ENCODE data around the gene KANSL2.

KANSL2 gene

DNA sequence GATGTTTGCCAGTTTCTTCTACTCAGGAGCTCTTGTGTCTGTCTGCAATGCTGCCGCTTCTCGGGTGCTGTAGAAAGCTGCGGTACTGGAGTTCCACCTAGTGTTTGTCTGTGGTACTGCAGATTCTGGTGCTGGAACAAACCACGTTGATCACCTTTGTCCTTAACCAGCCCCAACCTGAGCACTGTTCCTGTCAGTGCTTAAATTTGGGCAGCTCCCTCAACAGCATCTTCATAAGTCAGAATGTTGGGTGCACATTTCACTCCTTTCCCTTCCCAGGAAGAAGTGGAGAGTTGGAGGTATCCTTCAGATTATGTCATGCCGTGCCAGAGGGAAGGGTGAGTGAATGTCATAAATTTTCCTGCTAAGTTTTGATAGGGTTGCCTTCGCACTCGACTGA lies 63.5 kb downstream of the KANSL2 start:
- TF ChIP-seq, protein P1, sequence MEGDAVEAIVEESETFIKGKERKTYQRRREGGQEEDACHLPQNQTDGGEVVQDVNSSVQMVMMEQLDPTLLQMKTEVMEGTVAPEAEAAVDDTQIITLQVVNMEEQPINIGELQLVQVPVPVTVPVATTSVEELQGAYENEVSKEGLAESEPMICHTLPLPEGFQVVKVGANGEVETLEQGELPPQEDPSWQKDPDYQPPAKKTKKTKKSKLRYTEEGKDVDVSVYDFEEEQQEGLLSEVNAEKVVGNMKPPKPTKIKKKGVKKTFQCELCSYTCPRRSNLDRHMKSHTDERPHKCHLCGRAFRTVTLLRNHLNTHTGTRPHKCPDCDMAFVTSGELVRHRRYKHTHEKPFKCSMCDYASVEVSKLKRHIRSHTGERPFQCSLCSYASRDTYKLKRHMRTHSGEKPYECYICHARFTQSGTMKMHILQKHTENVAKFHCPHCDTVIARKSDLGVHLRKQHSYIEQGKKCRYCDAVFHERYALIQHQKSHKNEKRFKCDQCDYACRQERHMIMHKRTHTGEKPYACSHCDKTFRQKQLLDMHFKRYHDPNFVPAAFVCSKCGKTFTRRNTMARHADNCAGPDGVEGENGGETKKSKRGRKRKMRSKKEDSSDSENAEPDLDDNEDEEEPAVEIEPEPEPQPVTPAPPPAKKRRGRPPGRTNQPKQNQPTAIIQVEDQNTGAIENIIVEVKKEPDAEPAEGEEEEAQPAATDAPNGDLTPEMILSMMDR (IDR thresholded peaks at IDR 0.05; ENCODE audit: low read depth, low read length) = peak; percentile 99
- peak; percentile 23 for DNase-seq (ENCODE audit: extremely low read depth, low read depth)

GRCh38 chr12:48615681-48616080 lies 66.4 kb downstream of the KANSL2 start:
- no peak for DNase-seq (ENCODE audit: extremely low read depth, low read depth)
- TF ChIP-seq, protein P1 (IDR thresholded peaks at IDR 0.05; ENCODE audit: low read depth, low read length) = no peak

DNA sequence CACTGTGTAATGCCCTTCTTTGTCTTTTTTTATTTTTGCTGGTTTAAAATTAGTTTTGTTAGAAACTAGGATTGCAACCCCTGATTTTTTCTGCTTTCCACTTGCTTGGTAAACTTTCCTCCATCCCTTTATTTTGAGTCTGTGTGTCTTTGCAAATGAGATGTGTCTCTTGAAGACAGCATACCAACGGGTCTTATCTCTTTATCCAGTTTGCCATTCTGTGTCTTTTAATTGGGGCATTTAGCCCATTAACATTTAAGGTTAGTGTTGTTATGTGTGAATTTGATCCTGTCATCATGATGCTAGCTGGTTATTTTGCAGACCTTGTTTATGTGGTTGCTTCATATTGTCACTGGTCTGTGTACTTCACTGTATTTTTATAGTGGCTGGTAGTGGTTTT lies 68.7 kb downstream of the KANSL2 start:
- DNase-seq (ENCODE audit: extremely low read depth, low read depth) = no peak
- TF ChIP-seq, protein P1 (IDR thresholded peaks at IDR 0.05; ENCODE audit: low read depth, low read length) = no peak
